Body of pancreas (tissue), 4 donors: ENCODE results near the gene ZNF335. TPM values are rescaled to one million over a fixed set of nuclear protein-coding genes. Genes with fewer than 3 reads are reported as not detected.

Experiments used
- ATAC-seq: fragments of 150-250 bp; one replicate; pipeline ENCODE4 v1.9.1; 2016
- DNase-seq, 4 donors: peaks; one replicate each; pipeline ENCODE4 v3.0.0-alpha.2; 2019
- H3K27ac ChIP-seq, 4 donors: fragments of 200-600 bp; sonication (generic); 1 replicate in 3 of 4; 2 replicates in 1 of 4; pipeline versions ENCODE4 v1.5.1 to v1.6.1; 2016 to 2019; ENCODE audit warnings: mild to moderate bottlenecking in 1 of 4, mixed read lengths in 1 of 4, moderate library complexity in 1 of 4
- H3K27me3 ChIP-seq, 2 donors: fragments of 200-600 bp; sonication (generic); one replicate each; pipeline ENCODE4 v1.6.0; 2016; ENCODE audit warnings: mild to moderate bottlenecking in 1 of 2
- H3K36me3 ChIP-seq, 2 donors: fragments of 200-600 bp; sonication (generic); replicated peaks in 1 of 2; 2 replicates each; pipeline ENCODE4 v1.5.1; 2016; ENCODE audit warnings: low read depth in 2 of 2; ENCODE audit not compliant: insufficient read depth in 1 of 2
- H3K4me1 ChIP-seq: fragments of 200-600 bp; sonication (generic); one replicate; pipeline ENCODE4 v1.6.0; 2016
- H3K4me3 ChIP-seq, 2 donors: fragments of 200-600 bp; sonication (generic); 1 replicate in 1 of 2; 2 replicates in 1 of 2; pipeline ENCODE4 v1.5.1; 2016 to 2019
- H3K9me3 ChIP-seq, 3 donors: fragments of 200-600 bp; sonication (generic); 1 replicate in 2 of 3; 2 replicates in 1 of 3; pipeline ENCODE4 v1.5.1; 2016
- POLR2A ChIP-seq, 3 donors: fragments of 450-650 bp; IDR thresholded peaks; one replicate each; pipeline ENCODE4 v1.6.1; 2016; ENCODE audit warnings: antibody characterized with exemption in 3 of 3, mild to moderate bottlenecking in 2 of 3
- WGBS, 2 donors: methylation state at CpG; one replicate each; pipeline ENCODE4 v1.1.5; 2017; 5-methylcytosine and 5-hydroxymethylcytosine counted together
- intact Hi-C: fragments of 100-400 bp; cut with DNase I; formaldehyde crosslinking; loops from one replicate; pipeline ENCODE4 v1.15.1; 2023
- total RNA-seq, 2 donors: library from RNA; depleted of rRNA; stranded (reverse); fragments of >200 nt; gene quantifications; one replicate each; pipeline ENCODE4 v1.1.0, GENCODE V29; 2016
- TF ChIP-seq, protein P1 (sequence below), 7 experiments: fragments of 450-650 bp in 4 of 7; fragments of 200-600 bp in 3 of 7; sonication (generic) in 3 of 7; IDR thresholded peaks; one replicate each; pipeline ENCODE4 v1.5.1; 2016 to 2019; ENCODE audit warnings: antibody characterized with exemption in 7 of 7

Gene ZNF335
- total RNA-seq, 2 donors from 2014 or later: 21.8 to 41.9 TPM

- Histone ChIP-seq H3K9me3 (no peaks in the 10 kb centered on the region), H3K4me3 (no peak overlapping the region), H3K4me1 (no peaks in the 10 kb centered on the region), H3K36me3 (no peaks in the 10 kb centered on the region), H3K27me3 (no peaks in the 10 kb centered on the region), H3K27ac (no peak overlapping the region)
- DNase-seq (no peak), ATAC-seq (no peak)
- WGBS, 2 donors: 40 to 46% methylated on average over 7 of the region's 7 CpGs
- intact Hi-C loops: no loop called here
- no peak for TF ChIP-seq POLR2A (IDR thresholded peaks at IDR 0.05)
- TF ChIP-seq, protein P1, sequence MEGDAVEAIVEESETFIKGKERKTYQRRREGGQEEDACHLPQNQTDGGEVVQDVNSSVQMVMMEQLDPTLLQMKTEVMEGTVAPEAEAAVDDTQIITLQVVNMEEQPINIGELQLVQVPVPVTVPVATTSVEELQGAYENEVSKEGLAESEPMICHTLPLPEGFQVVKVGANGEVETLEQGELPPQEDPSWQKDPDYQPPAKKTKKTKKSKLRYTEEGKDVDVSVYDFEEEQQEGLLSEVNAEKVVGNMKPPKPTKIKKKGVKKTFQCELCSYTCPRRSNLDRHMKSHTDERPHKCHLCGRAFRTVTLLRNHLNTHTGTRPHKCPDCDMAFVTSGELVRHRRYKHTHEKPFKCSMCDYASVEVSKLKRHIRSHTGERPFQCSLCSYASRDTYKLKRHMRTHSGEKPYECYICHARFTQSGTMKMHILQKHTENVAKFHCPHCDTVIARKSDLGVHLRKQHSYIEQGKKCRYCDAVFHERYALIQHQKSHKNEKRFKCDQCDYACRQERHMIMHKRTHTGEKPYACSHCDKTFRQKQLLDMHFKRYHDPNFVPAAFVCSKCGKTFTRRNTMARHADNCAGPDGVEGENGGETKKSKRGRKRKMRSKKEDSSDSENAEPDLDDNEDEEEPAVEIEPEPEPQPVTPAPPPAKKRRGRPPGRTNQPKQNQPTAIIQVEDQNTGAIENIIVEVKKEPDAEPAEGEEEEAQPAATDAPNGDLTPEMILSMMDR (IDR thresholded peaks at IDR 0.05): no peak
Measured at GRCh38 chr20:45983279-45983743, 11.3 kb upstream of the ZNF335 start.

- no peak overlapping the region for H3K27ac ChIP-seq
- H3K9me3 ChIP-seq: no peaks in the 10 kb centered on the region
- ATAC-seq (no peak), DNase-seq (no peak)
- H3K4me3 ChIP-seq: no peak overlapping the region
- no peaks in the 10 kb centered on the region for H3K4me1 ChIP-seq
- WGBS, 2 donors: 83 to 86% methylated on average over 5 to 6 of the region's 6 CpGs
- H3K27me3 ChIP-seq: no peaks in the 10 kb centered on the region
- H3K36me3 ChIP-seq: no peaks in the 10 kb centered on the region
- TF ChIP-seq, protein P1 (IDR thresholded peaks at IDR 0.05): no peak
- TF ChIP-seq POLR2A (IDR thresholded peaks at IDR 0.05): no peak
- intact Hi-C loops: no loop called here
Measured at GRCh38 chr20:45981261-45981660, 9.3 kb upstream of the ZNF335 start.

DNA sequence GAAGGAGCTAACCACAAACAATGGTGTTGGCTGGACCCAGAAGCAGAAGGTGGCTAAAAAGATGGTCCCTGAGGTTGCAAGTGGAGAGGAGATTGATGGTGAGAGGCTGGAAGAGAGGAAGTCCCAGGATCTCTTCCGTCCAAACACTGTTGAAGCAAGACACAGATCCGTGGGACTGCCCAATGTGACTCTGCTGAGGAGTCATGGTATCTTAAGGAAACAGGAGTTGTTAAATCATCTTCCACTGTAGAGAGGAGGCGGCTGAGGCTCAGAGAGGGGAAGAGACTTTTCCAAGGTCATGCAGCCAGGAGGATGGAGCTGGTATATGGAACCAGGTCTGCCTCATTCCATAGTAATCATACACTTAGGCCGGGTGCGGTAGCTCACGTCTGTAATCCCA is 4.1 kb upstream of the ZNF335 start:
- Histone ChIP-seq H3K36me3 (no peaks in the 10 kb centered on the region), H3K9me3 (no peaks in the 10 kb centered on the region), H3K27me3 (no peaks in the 10 kb centered on the region), H3K27ac (no peak overlapping the region), H3K4me1 (peaks cover 7% of the 10 kb centered on the region), H3K4me3 (no peak overlapping the region)
- intact Hi-C loops: no loop called here
- 70 to 86% methylated on average over 6 of the region's 6 CpGs for WGBS, 2 donors
- no peak for DNase-seq
- TF ChIP-seq POLR2A (IDR thresholded peaks at IDR 0.05): no peak
- TF ChIP-seq, protein P1 (IDR thresholded peaks at IDR 0.05): no peak
- ATAC-seq: no peak

GRCh38 chr20:45975686-45976085 is 3.7 kb upstream of the ZNF335 start:
- H3K4me1 ChIP-seq: peaks cover 11% of the 10 kb centered on the region
- no peaks in the 10 kb centered on the region for H3K9me3 ChIP-seq
- DNase-seq: no peak
- H3K4me3 ChIP-seq: no peak overlapping the region
- no peaks in the 10 kb centered on the region for H3K36me3 ChIP-seq
- TF ChIP-seq POLR2A (IDR thresholded peaks at IDR 0.05): no peak
- TF ChIP-seq, protein P1 (IDR thresholded peaks at IDR 0.05): no peak
- ATAC-seq: no peak
- H3K27ac ChIP-seq: no peak overlapping the region
- intact Hi-C loops: no loop called here
- WGBS, 2 donors: 69 to 74% methylated on average over 11 of the region's 11 CpGs
- no peaks in the 10 kb centered on the region for H3K27me3 ChIP-seq

DNA sequence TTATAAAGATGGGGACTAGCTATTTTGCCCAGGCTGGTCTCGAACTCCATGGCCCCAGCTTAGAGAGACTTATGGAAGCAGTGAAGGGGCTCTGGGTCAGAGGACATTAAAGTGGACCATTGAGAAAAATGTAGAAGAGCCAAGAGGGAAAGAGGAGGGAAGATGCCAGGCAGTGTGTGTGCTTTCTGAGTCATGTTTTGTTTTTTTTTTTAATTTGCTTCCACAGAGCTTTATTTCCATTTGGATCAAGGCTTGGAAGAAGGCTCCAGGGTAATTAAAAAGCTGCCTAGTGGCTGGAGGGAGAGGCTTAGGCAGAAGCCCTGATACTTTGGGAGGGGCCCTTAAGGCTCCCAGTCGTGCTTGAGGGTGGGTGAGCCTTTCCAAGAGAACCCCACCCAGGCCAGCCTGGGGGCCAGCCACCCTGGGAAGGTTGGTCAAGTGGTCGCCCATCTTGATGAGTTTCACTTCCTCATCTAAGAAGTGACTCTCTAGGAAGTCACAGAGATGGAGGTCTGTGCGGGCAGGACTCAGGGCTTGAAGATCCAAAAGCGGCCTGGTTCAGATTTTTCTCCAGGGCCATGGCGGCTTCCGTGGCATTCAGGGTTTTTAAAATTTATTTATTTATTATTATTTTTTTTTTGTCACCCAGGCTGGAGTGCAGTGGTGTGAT is 3.0 kb upstream of the ZNF335 start:
- Histone ChIP-seq H3K27me3 (no peaks in the 10 kb centered on the region), H3K27ac (no peak overlapping the region), H3K4me3 (no peak overlapping the region), H3K9me3 (no peaks in the 10 kb centered on the region), H3K36me3 (no peaks in the 10 kb centered on the region), H3K4me1 (peaks cover 17% of the 10 kb centered on the region)
- no peak for ATAC-seq
- TF ChIP-seq, protein P1 (IDR thresholded peaks at IDR 0.05): no peak
- TF ChIP-seq POLR2A (IDR thresholded peaks at IDR 0.05): no peak
- intact Hi-C loops: no loop called here
- DNase-seq: no peak
- 71 to 81% methylated on average over 7 of the region's 7 CpGs for WGBS, 2 donors
